Myocyte (in vitro differentiated cells): ENCODE measurements around the gene DAPK1. TPM values are rescaled to one million over a fixed set of nuclear protein-coding genes. Genes with fewer than 3 reads are reported as not detected.

Experiments
- DNase-seq: peaks from one replicate; pipeline ENCODE4 v3.0.0-alpha.2; 2012; ENCODE audit warnings: low read depth
- total RNA-seq: library from RNA; depleted of rRNA; stranded (reverse); fragments of >200 nt; gene quantifications from 2 replicates; pipeline ENCODE4 v1.2.3, GENCODE V29; 2014

Gene DAPK1
- total RNA-seq, 1 donor from 2014 or later, result 68.3 TPM

DNA sequence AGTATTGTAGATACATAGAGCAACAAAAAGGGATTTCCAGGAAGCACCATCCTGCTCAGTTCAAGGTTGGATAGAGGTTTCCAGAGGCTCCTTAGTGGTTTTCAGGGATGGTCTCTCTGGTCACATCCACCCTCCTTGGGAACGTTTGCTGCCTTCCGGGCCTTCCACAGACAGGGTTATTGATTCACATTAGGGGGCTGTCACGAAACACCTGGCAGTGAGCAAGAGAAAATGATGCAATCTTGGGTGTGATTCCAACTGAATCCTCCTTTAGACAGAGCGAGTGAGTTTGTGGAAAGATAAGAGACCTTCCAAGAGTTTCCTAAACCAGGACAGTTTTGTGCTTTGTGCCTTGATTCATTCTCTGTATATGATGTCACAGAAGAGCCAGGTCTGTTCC, 184.4 kb downstream of the DAPK1 start:
- DNase-seq, result no peak

DNA sequence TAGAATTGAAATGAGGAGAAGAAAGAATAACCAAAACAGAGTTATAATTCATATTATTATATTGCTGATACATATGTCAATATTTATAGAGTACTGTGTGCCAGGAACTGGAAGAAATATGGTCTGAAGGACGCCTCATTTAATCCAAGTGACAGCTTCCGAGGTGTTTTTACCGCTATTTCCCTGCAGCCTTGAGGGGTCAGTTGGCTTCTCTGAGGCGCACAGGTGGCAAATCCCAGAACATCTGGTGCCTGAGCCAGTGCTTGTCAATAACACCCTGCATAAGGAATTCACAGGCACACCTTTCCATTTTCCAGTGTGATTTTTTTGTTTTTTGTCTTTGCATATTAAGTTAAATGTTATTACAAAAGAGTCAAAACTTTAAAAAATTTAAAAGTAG, 185.0 kb downstream of the DAPK1 start:
- DNase-seq, result no peak

DNA sequence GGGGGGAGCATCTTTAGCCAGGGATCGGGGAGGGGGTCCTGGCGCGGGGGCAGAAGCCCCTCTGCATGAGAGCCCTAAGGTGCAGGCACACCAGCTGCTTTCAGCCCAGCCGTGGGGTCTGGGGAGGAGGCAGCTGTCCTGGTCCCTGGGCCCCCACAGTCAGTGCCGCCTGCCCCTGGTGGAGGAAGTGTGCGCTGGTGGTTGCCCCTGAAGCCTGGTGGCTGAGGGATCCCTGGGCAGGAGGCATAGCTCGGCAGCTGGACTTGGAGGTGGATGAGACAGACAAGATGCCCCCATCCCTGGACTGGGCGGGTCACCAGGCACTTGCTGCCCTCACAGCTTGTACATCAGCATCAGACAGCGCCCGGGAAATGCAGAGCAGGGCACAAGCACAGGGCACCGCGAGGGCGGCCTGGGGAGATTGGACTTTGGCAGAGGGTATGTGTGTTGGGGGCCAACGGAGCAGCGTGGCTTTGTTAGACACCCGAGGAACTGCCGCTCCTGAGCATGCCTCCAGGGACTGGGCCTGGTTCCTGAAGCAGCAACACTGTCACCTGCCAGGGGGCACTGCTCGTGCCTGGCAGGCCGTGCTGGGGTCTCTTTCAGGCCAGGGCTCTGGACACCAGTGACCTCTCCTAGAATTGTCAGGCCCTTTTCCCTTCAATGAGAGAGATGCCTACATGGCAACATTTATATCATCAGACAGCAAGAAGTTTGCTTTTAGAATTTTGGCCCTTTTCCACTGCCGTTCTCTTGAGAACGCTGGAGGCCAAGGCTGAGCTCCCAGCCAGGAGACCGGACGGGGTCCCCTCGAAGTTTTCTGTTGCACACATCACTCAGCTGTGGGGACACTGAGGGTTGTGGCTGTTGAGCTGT, 186.3 kb downstream of the DAPK1 start:
- DNase-seq, result no peak

DNA sequence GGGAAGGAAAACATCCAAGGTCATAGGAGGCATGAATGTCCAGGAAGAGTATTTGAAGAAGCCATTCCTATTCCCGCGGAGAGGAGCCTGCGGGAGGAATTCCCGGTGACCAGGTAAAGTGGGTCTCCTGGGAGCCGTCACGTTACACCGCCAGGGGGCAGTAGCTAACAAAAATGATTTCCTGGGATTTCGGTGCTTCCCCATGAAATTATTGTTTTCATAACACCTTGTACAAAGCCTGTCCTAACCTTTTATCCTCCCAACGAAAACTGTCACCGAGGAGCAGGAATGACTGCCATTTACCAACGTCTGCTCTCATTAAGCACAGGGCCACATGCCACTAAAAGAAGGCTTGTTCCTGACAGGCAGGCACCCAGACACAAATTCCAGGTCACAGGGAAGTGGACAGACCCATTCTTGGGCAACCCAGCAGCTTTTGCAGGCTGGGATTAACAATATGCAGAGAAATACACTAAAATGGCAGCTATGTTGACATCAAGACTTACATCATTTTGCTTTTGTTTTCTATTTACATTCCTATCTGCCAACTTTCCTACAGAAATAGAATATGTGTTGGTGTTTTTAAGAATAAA, 187.1 kb downstream of the DAPK1 start:
- peak; percentile 23 for DNase-seq

DNA sequence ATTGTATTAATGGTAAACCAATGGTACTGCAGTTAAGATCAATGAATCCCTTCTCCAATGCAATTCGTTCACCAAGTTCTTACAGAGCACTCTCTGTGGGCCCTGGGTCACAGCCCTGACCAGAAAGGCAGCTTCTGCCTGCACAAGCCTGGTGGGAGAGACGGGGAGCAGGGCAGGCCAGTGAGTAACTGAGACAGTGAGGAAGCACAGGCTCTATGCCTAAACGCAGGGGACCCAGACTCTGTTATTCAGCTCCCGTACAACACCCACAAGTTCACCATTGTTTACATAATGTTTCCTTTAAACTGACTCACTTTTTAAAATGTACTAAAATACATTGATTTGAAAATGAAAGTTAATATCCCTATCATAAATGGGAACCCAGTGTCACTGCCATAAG, 187.8 kb downstream of the DAPK1 start:
- DNase-seq, result no peak

DNA sequence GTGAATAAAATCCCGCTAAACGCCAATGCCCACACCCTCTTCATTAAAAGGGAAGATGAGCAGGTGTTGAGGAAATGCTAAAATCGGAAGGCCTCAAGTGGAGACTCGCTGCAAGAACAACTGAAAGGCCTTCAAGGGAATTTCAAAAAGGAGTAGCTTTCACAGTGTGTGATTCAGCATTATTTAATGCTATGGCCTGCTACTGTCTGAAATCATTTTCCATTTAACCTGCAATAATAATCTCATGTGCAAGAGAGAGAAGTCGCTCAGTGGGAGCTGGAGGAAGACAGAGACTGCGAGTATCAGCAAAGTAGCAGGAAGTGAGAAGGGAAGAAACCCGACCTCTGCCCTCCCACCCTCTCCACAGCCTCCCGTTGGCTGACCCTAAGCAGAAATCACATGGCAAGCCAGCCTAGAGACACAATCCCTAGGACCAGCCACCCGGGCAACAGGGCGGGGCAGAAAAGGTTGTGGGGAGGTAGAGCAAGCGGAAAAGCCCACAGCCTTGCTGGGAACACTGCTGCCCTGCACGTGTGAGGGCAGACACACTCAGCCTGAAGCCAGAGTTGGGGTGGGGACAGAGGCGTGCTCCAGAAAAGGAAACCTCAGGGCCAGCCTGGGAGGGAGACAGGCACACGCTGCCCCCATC, 188.3 kb downstream of the DAPK1 start:
- peak; percentile 23 for DNase-seq

DNA sequence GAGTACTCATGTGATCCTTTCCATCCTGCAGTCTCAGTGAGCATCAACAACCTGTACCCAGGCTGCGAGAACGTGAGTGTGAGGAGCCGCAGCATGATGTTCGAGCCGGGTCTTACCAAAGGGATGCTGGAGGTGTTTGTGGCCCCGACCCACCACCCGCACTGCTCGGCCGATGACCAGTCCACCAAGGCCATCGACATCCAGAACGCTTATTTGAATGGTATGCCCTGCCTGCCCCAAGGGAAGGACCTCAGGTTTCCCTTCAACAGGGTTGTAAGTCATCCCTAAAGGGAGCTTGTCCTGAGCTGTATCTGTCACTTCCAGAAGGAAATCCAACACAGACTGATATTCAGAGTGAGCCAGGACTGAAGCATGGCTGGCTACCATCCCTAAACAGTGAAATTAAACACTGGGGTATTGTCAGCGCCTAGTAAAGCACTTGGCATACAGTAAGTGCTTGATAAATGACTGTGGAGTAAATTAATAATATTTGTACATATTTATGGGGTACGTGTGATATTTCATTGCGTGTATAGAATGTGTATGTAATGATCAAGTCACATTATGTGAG, 188.9 kb downstream of the DAPK1 start:
- DNase-seq, result no peak

DNA sequence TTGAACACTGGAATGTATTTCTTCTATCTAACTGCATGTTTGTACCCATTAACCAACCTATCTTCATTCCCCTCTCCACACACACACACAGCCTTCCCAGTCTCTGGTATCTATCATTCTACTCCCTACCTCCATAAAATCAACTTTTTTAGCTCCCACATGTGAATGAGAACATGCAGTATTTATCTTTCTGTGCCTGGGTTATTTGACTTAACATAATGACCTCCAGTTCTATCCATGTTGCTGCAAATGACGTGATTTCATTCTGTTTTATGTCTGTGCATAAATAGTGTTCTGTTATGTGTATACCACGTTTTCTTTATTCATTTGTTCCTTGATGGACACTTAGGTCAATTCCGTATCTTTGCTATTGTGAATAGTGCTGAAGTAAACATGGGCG, 189.5 kb downstream of the DAPK1 start:
- no peak for DNase-seq

DNA sequence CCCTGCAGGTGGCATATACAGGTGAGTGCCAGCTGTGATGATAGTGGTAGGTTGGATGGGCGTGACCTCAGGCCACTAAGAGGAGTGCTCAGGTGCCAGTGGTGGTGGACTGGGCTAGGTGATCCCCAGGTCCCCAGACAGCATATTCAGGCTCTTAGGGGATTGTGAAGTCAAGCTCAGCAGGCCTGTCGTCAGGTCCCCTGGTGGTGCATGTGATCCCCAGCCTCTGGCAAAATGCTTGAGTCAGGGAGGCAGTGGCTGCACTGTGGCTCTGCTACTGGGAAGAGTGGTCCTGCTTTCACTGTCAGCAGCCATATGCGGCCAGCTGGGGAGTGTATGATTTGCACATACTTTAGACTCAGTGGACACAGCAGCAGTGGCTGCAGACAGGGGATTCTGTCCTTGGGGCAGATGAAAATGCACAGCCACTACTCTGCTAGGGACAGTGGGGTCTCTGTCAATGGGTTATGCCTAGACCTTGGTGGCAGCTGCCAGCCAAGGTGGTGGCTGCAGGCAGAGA, 196.6 kb downstream of the DAPK1 start:
- no peak for DNase-seq

DNA sequence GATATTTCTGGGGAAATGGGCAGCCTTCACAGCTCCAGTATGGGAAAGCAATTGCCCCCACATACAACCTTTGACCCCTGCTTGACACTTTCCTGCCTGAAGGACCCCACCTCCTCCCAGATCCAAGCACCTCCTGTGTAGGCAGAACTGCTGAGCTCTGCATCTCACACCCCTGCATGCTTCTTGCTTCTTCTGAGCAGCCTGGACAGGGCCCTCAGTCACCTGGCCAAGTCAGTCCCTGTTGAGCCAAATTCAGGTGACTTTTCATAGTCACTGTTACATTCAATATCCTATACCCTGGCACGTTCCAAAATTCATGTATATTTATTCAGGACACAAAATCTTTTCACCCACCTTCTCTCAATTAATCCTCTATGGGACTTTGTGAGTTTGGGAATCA, 197.9 kb downstream of the DAPK1 start:
- no peak for DNase-seq

DNA sequence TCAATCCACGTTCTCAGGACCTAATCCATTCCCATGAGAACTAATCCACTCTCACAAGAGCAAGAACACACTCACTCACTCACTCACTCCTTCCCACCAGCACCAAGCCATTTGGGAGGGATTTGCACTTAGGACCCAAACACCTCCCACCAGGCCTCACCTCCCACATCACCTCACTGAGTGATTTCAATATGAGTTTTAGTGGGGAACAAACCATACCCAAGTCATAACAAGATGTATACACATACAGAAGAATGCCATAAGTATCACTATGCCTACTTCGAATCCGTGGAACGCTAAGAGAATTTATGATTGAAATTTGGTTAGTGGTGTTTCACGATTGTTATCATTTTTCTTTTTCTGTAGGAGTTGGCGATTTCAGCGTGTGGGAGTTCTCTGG, 199.0 kb downstream of the DAPK1 start:
- no peak for DNase-seq

DNA sequence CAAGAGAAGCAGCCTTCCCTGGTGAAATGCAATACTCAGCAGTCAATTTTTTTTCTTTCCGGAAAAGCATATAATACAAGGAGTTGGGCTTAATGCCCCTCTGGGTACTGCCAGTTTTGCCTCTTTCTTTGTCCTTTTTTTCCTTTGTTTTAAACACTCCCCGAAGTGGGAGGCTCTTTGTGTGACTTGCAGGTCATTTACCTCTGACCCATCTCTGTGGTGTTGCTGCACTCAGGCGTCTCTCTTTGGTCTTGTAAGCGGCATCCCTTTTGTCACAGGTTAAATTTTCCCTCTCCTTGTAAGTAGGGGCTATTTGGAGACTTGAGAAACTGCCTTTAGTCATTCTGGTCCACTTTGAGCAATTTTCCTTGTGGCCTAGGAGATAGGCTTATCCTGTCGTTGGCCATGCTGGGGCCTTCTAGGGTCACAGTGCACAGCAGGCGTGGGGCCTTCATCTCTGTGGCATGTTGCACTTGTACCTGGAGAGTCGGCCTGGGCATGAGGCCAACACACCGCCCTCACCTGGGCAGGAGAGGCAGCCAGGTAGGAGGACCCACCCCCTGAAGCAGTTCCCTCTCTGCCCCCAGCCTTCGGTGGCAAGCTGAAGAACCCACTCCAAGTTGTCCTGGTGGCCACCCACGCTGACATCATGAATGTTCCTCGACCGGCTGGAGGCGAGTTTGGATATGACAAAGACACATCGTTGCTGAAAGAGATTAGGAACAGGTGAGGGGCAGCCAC, 200.6 kb downstream of the DAPK1 start:
- no peak for DNase-seq

DNA sequence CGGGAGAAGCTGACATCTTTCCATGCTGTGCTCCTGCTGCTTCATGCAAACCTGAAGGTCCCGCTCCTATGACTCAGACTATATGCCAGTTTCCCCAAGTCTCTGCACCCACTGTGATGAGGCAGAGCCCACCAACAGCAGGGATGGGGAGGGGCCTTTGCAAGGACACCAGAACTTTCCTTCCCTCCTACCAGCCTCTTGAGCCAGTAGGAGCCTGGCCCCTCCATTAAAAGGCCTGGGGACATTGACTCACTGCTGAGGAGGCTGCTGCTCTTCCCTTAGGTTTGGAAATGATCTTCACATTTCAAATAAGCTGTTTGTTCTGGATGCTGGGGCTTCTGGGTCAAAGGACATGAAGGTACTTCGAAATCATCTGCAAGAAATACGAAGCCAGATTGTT, 202.2 kb downstream of the DAPK1 start:
- no peak for DNase-seq

DNA sequence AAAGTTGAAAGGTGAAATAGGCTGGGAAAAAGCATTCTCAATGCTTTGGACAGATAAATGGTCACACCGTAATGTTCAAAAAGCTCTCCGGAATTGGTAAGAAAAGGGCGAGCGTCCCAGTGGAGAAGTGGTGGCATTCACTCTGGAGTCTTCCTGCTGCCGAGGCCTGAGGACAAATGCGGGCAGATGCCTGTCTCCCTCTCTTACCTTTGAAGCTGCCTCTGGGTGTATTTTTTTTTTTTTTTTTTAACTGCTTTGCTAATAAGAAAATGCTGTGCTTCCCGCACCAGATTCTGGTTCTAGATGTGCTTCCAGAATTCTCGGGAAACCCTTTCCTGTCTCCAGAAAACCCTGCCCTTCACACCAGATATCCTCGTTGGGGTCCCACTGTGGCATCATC, 203.8 kb downstream of the DAPK1 start:
- DNase-seq, result no peak

DNA sequence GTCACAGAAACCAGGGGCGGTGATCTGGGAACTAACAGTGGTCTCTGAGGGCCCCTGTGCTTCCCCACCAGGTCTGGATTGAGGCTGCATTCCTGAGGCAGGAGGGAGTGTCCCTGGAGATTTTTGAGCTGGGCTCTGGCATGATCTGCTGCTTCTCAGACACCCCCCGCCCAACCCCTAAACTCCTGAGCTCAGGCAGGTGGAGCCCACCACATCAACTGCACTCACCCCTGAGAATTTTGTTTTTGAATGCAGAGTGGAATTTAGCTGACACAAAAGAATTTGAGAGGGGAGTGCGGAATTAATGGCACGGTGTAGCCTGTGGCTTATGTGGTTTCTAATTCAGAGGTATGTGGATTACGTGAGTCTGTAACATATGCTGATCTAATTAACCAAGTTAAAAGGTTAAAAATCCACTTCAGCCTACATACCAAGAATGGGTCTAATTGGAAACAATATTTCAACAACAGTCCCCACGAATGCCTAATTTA, 204.3 kb downstream of the DAPK1 start:
- no peak for DNase-seq

DNA sequence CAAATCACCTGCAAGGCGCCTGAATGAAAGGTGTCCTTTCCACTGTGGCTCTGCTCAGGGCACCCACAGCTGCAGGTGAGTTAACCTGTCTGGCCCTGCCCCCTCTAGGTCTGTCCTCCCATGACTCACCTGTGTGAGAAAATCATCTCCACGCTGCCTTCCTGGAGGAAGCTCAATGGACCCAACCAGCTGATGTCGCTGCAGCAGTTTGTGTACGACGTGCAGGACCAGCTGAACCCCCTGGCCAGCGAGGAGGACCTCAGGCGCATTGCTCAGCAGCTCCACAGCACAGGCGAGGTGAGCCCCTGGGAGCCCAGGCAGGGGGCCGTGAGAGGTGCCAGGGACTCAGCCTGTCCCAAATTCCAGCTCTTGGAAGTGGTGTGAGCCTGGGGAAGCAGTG, 205.3 kb downstream of the DAPK1 start:
- no peak for DNase-seq

DNA sequence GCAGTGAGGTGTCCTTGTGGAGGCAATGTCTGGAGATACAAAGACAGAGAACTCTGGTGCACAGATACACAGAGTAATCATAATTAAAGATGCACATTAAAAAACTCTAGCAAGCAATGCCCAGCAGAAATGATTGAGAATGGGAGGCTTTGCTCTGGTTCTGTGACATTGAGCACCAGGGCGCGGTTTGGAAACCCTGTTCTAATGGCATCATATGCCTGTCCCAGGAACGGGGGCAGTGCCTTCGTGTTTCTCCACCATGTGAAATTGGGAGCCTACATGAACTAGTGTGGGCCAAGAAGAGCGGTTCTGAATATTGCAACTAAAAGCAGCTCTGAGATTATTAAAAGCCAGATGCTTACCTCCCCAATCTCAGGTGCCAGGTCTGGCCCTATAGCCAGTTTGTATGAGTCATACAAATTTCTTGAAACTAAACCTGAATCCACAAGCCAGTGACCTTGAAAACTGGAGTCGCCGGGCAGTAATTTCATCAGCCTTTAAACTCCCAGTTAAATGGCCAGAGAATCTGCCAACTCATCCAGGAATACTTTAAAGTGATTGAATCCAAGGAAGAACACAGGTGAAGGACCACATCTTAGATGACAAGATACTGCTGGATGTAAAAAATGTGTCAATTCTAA, 206.1 kb downstream of the DAPK1 start:
- DNase-seq, result no peak

DNA sequence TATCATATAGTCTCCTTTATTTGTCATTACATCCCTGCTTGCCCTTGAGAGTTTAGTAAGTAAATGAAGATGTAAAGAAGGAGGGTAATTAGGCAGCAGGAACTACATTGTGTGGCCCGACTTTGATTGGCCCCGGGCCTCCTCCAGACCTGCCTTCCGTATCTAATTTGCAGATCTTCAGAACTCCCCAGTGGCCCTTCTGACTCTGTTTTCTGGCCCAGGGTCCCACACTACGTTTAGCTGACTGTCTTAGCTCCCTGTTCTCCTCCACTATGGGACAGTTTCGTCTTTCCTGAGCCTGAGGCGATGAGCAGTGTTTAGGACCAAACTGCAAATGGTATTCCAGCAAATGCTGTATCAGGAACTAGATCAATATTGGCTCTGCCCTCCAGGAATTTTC, 206.7 kb downstream of the DAPK1 start:
- DNase-seq, result no peak

DNA sequence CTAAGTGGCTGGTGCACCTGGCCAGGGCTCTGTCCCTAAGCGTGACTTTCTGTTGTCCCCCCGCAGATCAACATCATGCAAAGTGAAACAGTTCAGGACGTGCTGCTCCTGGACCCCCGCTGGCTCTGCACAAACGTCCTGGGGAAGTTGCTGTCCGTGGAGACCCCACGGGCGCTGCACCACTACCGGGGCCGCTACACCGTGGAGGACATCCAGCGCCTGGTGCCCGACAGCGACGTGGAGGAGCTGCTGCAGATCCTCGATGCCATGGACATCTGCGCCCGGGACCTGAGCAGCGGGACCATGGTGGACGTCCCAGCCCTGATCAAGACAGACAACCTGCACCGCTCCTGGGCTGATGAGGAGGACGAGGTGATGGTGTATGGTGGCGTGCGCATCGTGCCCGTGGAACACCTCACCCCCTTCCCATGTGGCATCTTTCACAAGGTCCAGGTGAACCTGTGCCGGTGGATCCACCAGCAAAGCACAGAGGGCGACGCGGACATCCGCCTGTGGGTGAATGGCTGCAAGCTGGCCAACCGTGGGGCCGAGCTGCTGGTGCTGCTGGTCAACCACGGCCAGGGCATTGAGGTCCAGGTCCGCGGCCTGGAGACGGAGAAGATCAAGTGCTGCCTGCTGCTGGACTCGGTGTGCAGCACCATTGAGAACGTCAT, 208.5 kb downstream of the DAPK1 start:
- no peak for DNase-seq
